ENCODE results near the gene GOLIM4.

- TF ChIP-seq POLR2A (IDR thresholded peaks at IDR 0.05): no peak
- TF ChIP-seq CTCF (IDR thresholded peaks at IDR 0.05): no peak
- no peak for TF ChIP-seq POLR2AphosphoS5 (IDR thresholded peaks at IDR 0.05)
- no peak for TF ChIP-seq EP300 (IDR thresholded peaks at IDR 0.05)
Measured at GRCh38 chr3:167976516-167977361, 119.0 kb downstream of the GOLIM4 start.
